ENCODE data around the gene ZKSCAN8. TPM values are rescaled to one million over a fixed set of nuclear protein-coding genes. Genes with fewer than 3 reads are reported as not detected.

The ZKSCAN8 gene
- total RNA-seq, 1 donor from 2014 or later, result 28.2 TPM

- no peak for DNase-seq
These were observed 1.7 kb upstream of the ZKSCAN8 start for GRCh38 chr6:28139860-28140543.

GRCh38 chr6:28140616-28141015, 1.1 kb upstream of the ZKSCAN8 start:
- no peak for DNase-seq

- no peak for DNase-seq
These were observed 763 bp downstream of the ZKSCAN8 start for GRCh38 chr6:28142446-28142845.

DNA sequence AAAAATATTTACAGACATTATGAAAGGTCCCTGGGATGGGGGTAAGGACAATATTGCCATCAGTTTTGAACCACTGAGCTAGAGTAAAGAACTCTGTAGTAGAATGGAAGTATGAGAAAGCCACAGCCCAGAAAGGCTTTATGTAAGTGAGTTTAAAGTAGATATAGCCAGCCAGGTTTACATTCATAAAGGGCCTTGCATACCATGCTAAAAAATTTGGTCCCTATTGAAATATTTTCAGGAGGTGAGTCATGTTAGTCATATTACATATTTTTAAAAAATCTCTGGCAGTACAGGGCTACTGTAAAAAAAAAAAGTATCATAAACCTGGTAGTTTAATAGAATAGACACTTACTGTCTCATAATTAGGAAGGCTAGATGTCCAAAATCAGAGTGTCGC, 3.5 kb downstream of the ZKSCAN8 start:
- no peak for DNase-seq

DNA sequence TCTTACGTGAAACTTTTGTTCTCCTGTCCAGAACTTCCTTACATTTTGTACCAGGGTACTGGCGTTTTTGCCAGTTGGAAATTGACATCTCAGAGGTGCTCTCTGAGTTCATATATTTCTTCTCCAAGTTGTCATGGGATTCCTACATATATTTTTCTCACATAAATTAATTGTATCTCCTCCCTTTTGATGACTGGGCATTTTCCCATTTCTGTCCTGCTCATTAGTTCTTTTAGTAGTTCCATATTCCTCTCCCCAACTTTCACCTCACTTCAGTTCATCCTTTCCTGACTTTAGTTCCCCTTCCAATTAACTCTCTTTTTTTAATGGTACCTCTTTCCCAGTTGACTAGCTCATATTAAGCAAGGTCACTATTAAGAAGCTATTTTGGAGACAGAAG, 10.8 kb downstream of the ZKSCAN8 start:
- no peak for DNase-seq

- DNase-seq, result no peak
These were observed 11.9 kb downstream of the ZKSCAN8 start for GRCh38 chr6:28153546-28153945.

GRCh38 chr6:28154357-28154756, 12.7 kb downstream of the ZKSCAN8 start:
- no peak for DNase-seq

DNA sequence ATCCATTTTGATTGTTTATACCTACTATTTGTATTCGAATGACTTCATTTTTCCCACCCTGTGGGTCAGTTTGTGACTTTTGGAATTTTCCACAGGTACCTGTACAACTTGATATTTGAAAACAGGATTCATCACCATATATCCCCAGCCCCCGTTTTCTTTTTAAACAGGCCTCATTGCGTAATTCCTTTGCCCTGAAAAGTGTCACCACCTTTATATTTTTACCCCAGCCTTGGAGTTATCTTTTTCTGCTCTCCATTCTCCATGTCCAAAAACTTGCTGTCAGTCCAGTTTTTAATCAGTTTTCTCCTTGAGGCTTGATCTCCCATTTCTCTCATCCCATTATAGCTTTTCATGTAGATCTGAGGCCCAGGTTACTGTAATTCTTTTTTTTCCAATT, 16.6 kb downstream of the ZKSCAN8 start:
- DNase-seq, result no peak

DNA sequence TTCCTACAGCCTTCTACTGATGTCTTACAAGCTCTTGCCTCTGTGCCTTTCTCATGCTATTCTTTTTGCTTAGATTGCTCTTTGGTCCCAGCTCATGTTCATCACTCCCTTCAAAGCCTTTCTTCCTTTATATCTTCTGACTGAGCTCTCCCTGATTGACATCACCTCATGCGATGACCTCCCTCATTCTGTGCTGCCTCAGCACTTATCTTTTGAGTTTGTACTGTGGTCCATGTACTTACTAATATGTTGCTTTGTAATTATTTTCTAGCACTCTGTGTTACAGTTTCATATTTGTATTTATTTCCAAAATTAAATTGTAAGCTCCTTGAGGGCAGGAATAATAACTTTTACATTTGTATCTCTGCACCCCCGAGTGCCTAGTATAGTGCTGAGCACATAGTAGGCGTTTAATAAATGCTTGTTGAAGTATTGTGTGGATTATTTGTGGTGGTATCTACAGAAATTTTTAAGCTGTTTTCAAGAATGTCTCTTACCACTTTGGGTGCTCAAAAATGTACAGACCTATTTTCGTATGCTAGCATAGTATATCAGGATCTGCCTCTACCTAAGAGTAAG, 17.4 kb downstream of the ZKSCAN8 start:
- DNase-seq, result no peak

DNA sequence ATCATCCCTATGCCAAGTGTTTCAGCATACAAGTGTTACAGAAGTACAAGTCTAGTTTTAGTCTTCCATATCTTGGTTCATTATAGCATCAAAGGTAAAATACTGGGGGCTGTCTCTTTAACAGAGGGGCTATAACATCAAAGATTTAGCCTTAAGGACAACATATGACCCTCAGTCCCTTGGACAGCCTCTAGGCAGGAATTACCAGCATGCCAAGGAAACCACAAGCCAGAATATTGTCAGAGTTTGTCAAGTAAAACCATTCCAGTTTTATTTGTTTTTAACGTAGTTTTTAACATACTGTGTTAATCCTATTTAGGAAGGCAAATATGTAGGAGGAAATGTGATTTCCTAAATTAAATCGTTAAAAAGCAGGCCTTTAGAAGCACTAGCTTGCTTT, 18.6 kb downstream of the ZKSCAN8 start:
- DNase-seq, result no peak

DNA sequence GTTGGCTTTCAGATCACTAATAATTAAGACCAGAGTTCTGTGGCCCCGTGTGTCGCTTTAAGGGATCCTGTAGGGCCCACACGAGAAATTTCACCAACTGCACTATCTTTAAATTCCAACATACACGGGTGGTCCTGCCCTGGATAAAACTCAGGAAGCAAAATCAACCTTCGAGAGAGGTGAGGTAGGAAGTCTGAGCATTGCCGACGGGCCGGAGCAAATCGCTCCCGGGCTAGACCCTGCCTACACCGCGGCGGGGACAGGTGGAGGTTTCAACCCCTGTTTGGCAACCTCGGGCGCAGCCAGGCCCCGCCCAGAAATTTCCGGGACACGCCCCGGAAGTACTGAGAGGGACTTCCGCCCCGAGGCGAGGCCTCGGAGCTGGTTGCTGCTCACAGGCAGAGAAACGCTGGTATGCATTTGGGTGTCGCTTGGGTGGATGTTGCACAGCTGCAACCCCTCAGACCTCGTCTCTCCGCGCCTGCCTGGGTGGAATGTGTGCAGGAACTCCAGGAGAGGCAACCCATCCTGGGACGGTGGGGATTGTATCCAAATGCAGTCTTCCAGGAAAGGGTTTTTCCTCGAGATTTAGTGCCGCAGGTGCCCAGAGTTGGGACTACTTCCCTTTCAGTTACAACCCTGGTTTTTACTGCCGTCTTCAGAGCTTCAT, 19.9 kb downstream of the ZKSCAN8 start:
- peak; percentile 30 for DNase-seq

DNA sequence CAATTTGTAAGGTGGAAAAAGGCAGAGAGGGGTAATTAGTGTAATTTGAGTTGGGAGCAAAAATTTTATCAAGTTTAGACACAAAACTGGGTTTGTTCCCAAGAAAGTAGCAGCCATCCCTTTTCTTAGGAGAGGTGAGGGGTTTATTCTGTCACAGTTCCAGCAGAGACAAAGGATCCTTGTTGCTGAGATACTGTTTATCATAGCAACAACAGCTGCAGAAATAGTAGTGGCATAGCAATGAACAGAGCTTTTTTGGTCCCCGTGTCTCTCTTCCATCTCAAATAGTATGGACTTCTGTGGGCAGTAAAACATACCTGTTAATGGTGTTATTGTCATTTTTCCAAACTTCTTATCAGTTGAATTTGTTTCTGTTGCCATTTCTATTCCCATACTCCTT, 23.9 kb downstream of the ZKSCAN8 start:
- DNase-seq, result no peak

DNA sequence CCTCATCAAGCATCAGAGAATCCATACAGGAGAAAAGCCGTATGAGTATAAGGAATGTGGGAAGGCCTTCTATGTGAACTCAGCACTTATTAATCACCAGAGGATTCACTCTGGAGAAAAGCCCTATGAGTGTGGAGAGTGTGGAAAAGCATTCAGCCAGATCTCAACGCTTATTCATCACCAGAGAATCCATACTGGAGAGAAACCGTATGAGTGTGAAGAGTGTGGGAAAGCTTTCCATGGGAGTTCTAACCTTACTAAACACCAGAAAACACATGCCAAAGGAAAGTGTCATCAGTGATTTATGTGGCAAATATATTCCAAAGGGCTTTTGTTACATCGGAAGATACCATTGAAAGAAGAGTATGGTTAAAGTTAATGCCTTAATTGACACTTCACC, 25.4 kb downstream of the ZKSCAN8 start:
- no peak for DNase-seq

DNA sequence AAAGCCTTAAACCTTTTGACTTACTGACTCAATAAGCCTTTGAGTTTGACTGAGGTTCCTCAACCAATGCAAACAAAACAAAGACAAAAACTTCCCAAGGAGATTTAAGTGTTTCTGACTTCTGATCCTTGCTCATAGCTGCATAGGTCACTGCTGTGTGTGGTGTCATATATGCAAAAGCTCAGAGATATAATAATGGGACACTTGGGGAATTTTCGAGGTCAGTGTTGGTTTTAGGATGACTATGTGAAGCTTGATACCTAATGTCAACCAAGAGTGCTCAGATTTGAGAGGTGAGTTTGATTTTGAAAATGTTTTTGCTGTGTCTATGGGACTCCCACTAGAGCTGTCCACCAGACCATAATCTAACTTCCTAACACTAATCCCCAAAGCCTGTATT, 26.2 kb downstream of the ZKSCAN8 start:
- no peak for DNase-seq

DNA sequence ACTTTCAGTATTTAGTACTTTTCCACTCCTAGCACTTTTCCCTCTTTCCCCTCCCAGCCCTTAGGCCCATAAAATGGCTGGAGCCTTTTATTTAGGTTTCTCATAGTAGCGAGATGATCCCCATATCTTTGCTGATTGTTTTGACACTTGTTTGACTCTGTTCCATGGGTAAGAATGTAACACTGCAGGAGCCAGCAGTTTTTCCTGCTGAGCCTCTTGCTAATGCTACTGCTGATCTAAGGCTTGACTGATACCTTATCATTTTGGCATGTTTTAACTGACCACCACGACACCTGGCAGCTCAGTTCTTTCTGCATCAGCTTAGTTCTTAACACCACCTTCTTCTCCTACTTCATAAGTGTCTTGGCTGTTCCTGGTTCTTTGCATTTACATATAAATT, 29.6 kb downstream of the ZKSCAN8 start:
- no peak for DNase-seq

GRCh38 chr6:28172006-28172405, 30.3 kb downstream of the ZKSCAN8 start:
- DNase-seq, result no peak

GRCh38 chr6:28176373-28176772, 34.7 kb downstream of the ZKSCAN8 start:
- DNase-seq, result no peak

GRCh38 chr6:28182255-28182654, 40.6 kb downstream of the ZKSCAN8 start:
- no peak for DNase-seq

DNA sequence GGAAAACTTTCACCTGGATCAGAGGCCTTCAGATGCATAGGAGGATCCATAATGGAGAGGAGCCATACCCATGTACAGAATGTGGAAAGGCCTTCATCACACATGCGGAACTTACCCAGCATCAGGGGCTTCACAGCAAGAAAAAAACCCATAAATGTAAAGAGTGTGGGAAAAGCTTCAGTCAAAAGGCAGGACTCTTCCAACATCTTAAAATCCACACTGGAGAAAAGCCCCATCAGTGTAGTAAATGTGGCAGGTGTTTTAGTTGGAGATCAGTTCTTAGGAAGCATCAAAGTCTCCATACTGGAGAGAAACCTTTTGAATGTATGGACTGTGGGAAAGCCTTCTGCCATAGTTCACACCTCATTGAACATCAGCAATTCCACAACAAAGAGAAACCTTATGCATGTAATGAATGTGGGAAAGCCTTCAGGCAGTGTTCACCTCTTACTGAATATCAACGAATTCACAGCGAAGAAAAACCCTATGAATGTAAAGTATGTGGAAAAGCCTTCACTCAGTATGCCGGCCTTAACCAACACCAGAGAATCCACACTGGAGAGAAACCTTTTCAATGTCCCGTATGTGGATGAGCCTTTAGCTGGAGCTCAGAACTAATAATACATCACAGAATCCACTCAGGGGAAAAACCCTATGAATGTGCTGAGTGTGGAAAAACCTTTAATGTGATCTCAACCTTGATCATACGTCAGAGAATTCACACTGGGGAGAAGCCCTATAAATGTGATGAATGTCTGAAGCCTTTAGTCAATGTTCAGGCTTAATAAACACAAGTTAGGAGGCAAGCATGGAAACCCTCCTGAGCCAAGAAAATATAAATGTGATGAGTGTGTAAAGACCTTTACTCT, 46.7 kb downstream of the ZKSCAN8 start:
- no peak for DNase-seq

DNA sequence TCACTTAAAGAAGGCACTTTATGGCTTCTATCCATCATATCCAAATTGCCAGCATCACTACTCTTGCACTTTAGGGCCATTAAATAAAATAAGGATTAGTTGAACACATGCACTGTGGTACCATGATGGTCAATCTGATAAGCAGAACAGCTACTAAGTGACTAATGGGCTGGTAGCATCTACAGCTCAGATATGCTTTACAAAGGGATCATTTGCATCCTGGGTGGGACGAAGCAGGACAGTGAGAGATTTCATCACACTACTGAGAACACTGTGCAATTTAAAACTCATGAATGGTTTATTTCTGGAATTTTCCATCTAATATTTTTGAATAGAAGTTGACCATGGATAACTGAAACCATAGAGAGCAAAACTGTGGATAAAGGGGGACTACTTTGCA, 58.3 kb downstream of the ZKSCAN8 start:
- no peak for DNase-seq

- DNase-seq, result no peak
These were observed 61.5 kb downstream of the ZKSCAN8 start for GRCh38 chr6:28203201-28203600.

DNA sequence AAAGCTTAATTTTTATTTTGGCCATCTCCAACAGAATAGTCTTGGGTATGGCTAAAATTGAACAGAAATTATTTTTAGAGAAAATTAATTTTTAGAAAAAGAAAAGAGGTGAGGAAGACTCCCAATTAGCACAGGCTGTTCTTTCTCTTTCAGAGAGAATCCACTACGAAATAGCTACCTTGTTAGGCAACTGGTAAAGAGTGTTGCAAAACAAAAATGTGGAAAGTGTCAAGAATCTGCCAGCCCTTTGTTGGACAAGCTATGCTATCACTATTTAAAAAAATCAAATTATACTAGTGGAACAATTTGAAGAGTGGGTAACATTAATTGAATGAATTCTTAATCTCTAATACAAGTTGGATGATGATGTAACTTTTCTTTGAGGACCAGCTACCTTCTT, 64.2 kb downstream of the ZKSCAN8 start:
- DNase-seq, result no peak

DNA sequence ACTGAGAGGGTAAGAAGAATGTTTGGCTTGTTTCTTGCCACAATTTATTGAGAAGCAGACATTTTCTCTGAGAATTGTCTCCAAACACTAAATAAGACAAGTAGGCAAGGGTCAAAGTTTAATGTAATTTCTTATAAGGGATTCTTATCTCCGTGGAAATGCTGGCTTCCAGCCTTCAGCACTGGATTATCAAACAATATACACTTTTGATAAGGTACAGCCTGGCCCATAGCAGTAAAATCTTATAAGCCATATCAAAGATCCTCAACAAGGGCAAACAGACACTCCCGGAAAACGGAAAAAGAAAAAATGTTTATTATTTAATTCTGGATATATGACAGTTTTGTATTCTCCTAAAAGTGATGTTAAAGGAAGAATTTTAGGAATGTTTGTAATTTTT, 64.8 kb downstream of the ZKSCAN8 start:
- DNase-seq, result no peak

Measured in occipital lobe (tissue), 2 donors.